Measurements from ENCODE around the gene KIF17. TPM values are rescaled to one million over a fixed set of nuclear protein-coding genes. Genes with fewer than 3 reads are reported as not detected.

Gene KIF17
- total RNA-seq, 1 donor from 2014 or later, result 0.40 TPM

GRCh38 chr1:20729990-20730689, 12.3 kb upstream of the KIF17 start:
- no peak for TF ChIP-seq CTCF (IDR thresholded peaks at IDR 0.05; ENCODE audit: unreplicated experiment)
- Mint-ChIP-seq H3K4me1 (peaks cover 9% of the 10 kb centered on the region), H3K4me3 (peak overlapping the region; percentile 62), H3K27ac (no peak overlapping the region), H3K36me3 (no peaks in the 10 kb centered on the region), H3K9me3 (no peaks in the 10 kb centered on the region), H3K27me3 (ENCODE audit: low read depth) (peaks cover 55% of the 10 kb centered on the region)
- DNase-seq (ENCODE audit: low spot score in 2 of 2, unreplicated experiment in 2 of 2), result peak in 1 of 2 experiments; percentile 26

DNA sequence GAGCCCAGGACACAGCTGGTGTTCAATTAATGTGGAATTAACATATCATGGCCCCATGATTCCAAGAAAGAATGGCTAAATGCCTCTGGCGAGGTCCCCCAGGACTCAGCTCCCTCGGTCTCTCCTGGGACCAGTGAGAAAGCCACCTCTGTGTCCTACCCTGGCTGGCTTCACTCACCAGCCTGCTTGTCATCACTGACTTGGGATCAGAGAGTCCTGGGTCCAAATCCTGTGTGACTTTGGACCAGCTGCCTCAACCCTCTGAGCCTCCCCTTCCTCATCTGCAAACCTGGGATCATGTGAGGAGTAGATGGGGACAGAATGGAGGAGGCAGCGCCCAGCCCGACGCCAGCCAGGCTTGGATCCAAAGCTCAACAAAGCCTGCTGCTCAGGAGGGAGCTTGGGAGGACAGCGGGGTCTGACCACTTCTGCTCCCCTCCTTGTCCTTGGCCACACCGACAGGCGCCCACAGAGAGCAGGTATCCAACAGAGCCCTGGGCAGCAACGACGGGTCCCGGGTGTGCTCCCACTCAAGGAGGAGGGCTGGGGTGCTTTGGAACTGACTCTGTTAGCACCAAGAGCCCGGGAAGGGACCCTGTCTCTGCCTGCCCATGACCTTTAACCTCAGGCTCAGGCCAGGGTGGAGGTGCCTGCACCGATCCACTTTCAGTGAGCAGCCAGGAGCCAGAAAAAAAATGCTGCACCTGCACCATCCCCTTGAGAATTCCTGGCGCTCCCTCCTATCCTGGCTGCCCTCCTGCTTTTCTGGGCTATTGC, 11.5 kb upstream of the KIF17 start:
- Mint-ChIP-seq H3K9me3 (no peaks in the 10 kb centered on the region), H3K36me3 (no peaks in the 10 kb centered on the region), H3K27ac (no peak overlapping the region), H3K4me1 (peaks cover 9% of the 10 kb centered on the region), H3K27me3 (ENCODE audit: low read depth) (peaks cover 55% of the 10 kb centered on the region), H3K4me3 (peak overlapping the region; percentile 7)
- peak in 1 of 2 experiments; percentile 32 for DNase-seq (ENCODE audit: low spot score in 2 of 2, unreplicated experiment in 2 of 2)
- TF ChIP-seq CTCF (IDR thresholded peaks at IDR 0.05; ENCODE audit: unreplicated experiment), result no peak

- Mint-ChIP-seq H3K4me1 (peaks cover 9% of the 10 kb centered on the region), H3K27me3 (ENCODE audit: low read depth) (peaks cover 49% of the 10 kb centered on the region), H3K9me3 (no peaks in the 10 kb centered on the region), H3K36me3 (no peaks in the 10 kb centered on the region), H3K4me3 (no peak overlapping the region), H3K27ac (no peak overlapping the region)
- TF ChIP-seq CTCF (IDR thresholded peaks at IDR 0.05; ENCODE audit: unreplicated experiment), result no peak
- DNase-seq (ENCODE audit: low spot score in 2 of 2, unreplicated experiment in 2 of 2), result peak in 1 of 2 experiments; percentile 35
These were observed 10.8 kb upstream of the KIF17 start for GRCh38 chr1:20728371-20729154.

- peak in 1 of 2 experiments; percentile 35 for DNase-seq (ENCODE audit: low spot score in 2 of 2, unreplicated experiment in 2 of 2)
- H3K9me3 Mint-ChIP-seq, result no peaks in the 10 kb centered on the region
- no peak overlapping the region for H3K4me3 Mint-ChIP-seq
- TF ChIP-seq CTCF (IDR thresholded peaks at IDR 0.05; ENCODE audit: unreplicated experiment), result no peak
- no peak overlapping the region for H3K27ac Mint-ChIP-seq
- no peaks in the 10 kb centered on the region for H3K36me3 Mint-ChIP-seq
- H3K27me3 Mint-ChIP-seq (ENCODE audit: low read depth), result peaks cover 45% of the 10 kb centered on the region
- H3K4me1 Mint-ChIP-seq, result peaks cover 6% of the 10 kb centered on the region
These were observed 10.0 kb upstream of the KIF17 start for GRCh38 chr1:20727746-20728316.

GRCh38 chr1:20726932-20727745, 9.3 kb upstream of the KIF17 start:
- H3K27me3 Mint-ChIP-seq (ENCODE audit: low read depth), result peaks cover 39% of the 10 kb centered on the region
- TF ChIP-seq CTCF (IDR thresholded peaks at IDR 0.05; ENCODE audit: unreplicated experiment), result no peak
- peak in 1 of 2 experiments; percentile 37 for DNase-seq (ENCODE audit: low spot score in 2 of 2, unreplicated experiment in 2 of 2)
- H3K4me1 Mint-ChIP-seq, result no peaks in the 10 kb centered on the region
- H3K27ac Mint-ChIP-seq, result no peak overlapping the region
- no peaks in the 10 kb centered on the region for H3K36me3 Mint-ChIP-seq
- H3K9me3 Mint-ChIP-seq, result no peaks in the 10 kb centered on the region
- no peak overlapping the region for H3K4me3 Mint-ChIP-seq
